Hepatocyte (in vitro differentiated cells): ENCODE data around the gene MTA3.

Experiments
- EZH2 ChIP-seq: fragments of 200-600 bp; sonication (generic); IDR thresholded peaks from 2 replicates; pipeline ENCODE4 v1.6.1; 2016; ENCODE audit warnings: antibody characterized with exemption, mild to moderate bottlenecking, borderline replicate concordance
- EZH2phosphoT487 ChIP-seq: fragments of 200-600 bp; sonication (generic); IDR thresholded peaks from one replicate; pipeline ENCODE4 v1.6.1; 2018; ENCODE audit warnings: antibody characterized with exemption, mild to moderate bottlenecking, low read depth, moderate library complexity; ENCODE audit not compliant: unreplicated experiment, severe bottlenecking
- TF ChIP-seq, protein P1 (sequence below): fragments of 200-600 bp; sonication (generic); IDR thresholded peaks from 2 replicates; pipeline ENCODE4 v1.5.1; 2016; ENCODE audit warnings: antibody characterized with exemption, mild to moderate bottlenecking; ENCODE audit not compliant: poor library complexity

DNA sequence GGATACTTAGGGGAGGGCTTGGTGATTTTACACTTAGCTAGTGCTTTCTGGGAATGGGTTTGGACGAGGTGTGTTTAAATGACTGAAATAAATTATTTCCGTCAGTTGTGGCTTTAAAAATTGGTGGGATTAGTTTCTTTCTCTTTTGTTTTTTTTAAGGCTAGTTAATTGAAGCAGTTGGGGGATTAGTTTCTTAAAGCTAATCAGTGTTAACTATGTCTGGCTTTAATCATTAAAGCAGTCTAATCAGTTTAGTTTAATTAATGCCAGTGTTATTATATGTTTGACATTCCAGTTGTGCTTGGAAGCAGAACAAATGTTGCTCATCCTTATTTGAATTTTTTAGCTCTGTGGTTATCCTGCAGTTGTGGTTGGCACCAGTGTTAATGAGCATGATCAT is 10.2 kb downstream of the MTA3 start:
- TF ChIP-seq, protein P1, sequence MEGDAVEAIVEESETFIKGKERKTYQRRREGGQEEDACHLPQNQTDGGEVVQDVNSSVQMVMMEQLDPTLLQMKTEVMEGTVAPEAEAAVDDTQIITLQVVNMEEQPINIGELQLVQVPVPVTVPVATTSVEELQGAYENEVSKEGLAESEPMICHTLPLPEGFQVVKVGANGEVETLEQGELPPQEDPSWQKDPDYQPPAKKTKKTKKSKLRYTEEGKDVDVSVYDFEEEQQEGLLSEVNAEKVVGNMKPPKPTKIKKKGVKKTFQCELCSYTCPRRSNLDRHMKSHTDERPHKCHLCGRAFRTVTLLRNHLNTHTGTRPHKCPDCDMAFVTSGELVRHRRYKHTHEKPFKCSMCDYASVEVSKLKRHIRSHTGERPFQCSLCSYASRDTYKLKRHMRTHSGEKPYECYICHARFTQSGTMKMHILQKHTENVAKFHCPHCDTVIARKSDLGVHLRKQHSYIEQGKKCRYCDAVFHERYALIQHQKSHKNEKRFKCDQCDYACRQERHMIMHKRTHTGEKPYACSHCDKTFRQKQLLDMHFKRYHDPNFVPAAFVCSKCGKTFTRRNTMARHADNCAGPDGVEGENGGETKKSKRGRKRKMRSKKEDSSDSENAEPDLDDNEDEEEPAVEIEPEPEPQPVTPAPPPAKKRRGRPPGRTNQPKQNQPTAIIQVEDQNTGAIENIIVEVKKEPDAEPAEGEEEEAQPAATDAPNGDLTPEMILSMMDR, result no peak
- no peak for TF ChIP-seq EZH2
- no peak for TF ChIP-seq EZH2phosphoT487
